Cerebellar cortex (tissue), 1 donor: Measurements from ENCODE around the gene SOS1.
A peak's percentile ranks its signal among the peaks of the same experiment; 100 is the strongest.
"Not testable (repeated sequence)": the region's sequence is repeated elsewhere in the genome, so short reads cannot be mapped to it uniquely, and the experiment has no call there.

Experiments
- DNase-seq: peaks from one replicate; pipeline ENCODE4 v3.0.0-alpha.2; 2015; ENCODE audit warnings: low spot score

The SOS1 gene

GRCh38 chr2:38968021-38968420, 152.8 kb downstream of the SOS1 start:
- no peak for DNase-seq

DNA sequence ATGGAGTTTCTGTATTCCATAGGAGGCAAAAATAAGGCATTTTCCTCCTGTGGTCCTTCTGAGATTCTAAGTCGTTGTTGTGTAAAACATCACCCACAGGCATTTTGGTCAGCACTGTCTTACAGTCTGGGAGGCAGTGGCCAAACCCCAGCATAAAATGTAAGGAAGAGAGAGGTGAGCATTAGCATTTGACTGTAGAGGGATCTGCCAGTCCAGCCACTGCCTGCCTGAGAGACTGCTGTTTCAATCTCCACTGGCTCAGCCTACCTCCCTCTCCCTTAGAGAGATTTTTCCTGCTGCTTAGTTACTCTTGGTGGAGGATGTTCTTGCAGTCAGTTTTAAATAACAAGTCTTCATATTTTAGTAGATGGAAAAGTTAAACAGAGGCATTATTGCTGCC, 154.2 kb downstream of the SOS1 start:
- DNase-seq, result no peak

DNA sequence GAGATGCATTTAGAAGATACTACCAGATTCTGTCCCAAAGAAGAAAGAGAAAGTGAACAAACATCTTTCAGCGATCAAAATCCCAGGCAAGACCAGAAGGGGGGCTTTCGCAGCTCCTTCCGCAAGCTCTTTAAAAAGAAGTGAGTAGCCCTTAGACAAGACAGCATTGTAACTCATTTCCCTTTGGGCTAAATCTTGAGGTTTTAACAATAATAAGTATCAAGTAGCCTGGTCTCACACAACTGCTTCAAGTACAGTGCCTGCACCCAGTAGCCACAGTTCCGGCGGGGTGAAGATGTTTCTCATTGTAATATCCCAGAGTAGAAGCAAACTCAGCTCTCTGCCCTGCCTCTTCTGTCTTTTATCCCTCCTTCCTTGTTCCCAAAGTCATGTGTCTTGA, 154.8 kb downstream of the SOS1 start:
- DNase-seq, result no peak

DNA sequence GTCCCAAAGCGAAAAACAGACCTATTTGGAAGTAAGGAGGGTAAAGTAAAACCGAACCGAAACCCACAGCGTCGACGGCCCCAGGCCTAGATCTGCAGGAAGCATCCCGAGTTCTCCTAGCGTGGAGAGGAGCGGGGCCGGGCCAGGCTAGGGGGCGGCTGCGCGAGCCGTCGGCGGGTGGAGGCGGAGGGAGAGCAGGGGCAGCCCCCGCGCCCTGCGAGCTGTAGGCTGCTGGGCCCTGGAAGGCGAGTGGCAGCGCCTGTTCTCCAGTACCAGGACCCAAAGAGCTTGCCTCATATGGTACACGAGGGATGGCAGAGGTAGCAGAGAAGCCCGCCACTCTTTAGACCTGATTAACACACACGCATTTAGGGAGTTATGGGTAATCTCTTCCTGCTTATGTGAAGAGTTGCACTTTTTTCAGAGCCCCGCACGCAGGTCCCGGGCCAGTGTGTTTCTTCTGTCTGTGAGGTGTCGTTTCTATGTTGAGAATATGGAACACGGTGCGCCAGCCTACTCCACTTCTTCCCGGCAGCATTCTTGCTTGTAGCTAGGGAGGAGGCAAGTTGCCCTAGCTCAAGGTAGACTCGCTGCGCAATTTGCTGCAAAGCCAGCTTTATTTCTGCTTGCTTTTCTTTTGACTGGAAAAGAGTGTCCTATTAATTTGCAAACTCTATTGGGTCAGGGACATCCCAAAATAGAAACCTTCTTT, 160.1 kb downstream of the SOS1 start:
- no peak for DNase-seq

GRCh38 chr2:38959938-38960608, 160.8 kb downstream of the SOS1 start:
- peak; percentile 11 for DNase-seq

GRCh38 chr2:38959466-38959865, 161.4 kb downstream of the SOS1 start:
- DNase-seq, result no peak

- no peak for DNase-seq
Observed at GRCh38 chr2:38957972-38958371, 162.9 kb downstream of the SOS1 start.

- no peak for DNase-seq
Observed at GRCh38 chr2:38951766-38952165, 169.1 kb downstream of the SOS1 start.

DNA sequence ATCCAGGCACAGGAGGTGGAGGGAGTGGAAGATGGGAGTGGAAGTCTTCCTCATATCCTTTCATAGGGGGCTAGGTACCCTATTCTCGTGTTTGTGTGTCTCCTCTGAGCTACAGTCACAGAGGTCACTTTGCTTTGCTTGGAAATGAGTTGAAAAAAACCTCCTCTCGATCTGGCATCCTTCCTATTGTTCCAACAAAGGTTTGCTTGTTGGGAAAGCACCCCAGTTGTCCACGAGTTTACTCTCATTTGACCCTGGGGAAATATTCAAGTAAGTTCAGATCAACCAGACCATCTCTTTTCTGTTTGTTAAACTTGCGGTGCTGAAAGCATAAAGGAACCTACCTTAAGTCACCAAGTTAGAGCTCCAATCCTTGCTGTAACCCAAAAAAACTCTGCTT, 171.9 kb downstream of the SOS1 start:
- no peak for DNase-seq

GRCh38 chr2:38948387-38948882, 172.4 kb downstream of the SOS1 start:
- DNase-seq, result no peak

DNA sequence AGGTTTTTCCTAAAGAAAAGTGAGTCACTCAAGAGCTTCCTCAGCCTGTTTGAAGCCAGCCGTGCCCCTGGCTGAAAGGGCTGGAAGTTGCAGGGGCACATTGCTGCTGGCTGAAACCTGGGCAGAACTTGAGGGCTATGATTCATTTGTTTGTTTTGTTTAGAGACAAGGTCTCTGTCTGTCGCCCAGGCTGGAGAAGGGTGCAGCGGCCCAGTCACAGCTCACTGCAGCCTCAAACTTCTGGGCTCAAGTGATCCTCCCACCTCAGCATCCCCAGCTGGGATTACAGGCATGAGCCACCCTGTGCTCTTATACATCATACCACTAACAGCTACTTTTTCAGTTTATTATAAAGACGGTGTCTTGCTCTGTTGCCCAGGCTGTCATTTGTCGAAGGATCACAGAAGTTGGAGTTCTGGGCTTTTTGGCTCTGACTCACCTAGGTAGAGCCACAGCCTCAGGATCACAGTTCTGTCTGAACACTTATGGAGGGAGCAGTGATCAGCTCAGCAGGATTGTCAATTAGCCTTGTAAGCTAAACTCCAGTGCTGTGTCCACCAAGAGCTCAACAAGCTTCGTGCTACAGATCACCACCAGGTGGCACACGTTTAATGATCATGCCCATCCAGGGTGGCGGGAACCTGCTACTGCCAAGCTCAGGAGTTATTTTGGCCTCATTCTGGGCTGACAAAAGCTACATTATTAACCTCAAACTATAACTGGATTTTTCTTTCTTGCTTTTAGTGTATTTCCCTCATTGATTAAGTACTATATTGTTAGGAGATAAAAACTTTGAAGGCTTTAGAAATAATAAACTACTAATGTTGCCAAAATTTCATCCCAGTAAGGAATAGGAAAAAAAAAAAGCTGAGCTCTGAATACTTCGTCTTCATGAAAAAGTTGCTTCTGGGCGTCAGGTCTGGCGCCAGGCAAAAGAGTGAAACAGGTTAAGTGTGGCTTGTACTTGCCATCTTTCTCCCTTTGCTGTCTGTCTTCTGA, 173.3 kb downstream of the SOS1 start:
- DNase-seq, result peak; percentile 77

DNA sequence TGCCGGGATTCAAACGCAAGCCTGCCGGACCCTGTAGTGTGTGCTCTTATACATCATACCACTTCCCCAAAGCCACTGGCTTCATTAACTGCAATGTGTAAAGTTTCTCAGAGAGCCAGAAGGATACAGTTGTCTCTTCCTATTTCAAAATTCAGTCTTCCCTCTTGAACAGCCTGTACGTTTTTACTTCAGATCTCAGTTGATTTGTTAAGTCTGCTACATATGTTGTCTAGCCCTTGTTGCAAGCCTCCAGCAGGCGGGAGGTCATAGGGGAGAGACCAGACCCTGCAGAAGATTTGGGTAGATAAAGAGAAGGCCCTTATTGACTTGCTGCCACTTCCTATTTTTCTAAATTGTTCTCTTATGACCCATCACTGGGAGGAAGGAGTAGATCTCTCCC, 174.9 kb downstream of the SOS1 start:
- DNase-seq, result no peak

GRCh38 chr2:38945372-38945771, 175.5 kb downstream of the SOS1 start:
- DNase-seq, result no peak

- DNase-seq, result no peak
Observed at GRCh38 chr2:38943784-38944183, 177.1 kb downstream of the SOS1 start.

GRCh38 chr2:38940746-38941145, 180.1 kb downstream of the SOS1 start:
- DNase-seq, result no peak

GRCh38 chr2:38937548-38937947, 183.3 kb downstream of the SOS1 start:
- no peak for DNase-seq

GRCh38 chr2:38936516-38936915, 184.3 kb downstream of the SOS1 start:
- not testable (repeated sequence) for DNase-seq

DNA sequence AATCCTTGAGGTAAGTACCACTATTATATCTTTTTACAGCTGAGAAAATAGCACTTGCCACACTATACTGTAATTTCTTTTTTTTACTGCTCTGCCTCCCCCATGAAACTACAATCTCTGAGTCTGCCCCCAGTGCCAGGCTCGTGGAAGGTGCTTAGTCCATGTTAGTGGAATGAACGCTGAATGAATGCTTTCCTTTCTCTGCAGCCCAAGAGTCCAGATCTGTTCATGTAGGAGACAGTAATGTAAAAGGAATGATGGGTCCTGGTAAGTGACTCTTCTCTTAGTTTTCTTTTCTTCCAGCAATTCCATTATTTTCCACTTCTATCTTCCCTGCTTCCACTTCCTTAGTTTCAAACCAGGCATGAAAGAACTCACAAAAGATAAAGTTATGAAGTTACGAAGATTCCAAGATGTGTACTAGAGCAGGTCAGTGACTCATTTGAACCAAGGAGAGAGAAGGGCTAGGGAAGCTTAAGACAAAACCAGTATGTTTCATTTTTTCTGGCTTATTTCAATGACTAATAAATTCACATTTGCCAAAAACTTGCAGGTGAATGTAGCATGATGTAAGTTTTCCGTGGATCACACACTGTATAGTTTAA, 185.2 kb downstream of the SOS1 start:
- no peak for DNase-seq

DNA sequence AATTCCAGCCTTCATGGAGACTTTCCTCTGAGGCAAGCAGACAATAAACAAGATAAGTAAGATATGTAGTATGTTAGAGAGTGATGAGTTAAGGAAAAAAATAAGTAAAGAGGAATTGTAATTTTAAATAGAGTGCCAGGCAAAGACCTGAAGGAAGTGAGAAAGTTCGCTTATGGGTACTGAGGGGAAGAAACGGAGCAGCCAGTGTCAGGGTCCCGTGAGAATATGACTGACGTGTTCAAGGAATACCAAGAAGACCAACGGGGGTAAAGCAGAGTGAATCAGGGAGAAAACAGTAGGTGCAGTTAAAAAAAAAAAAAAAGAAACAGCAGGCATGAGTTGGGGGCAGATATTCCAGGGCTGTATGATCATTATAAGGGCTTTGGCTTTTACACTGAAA, 186.1 kb downstream of the SOS1 start:
- DNase-seq, result no peak

- no peak for DNase-seq
Observed at GRCh38 chr2:38933653-38934052, 187.2 kb downstream of the SOS1 start.

- no peak for DNase-seq
Observed at GRCh38 chr2:38932586-38932985, 188.3 kb downstream of the SOS1 start.
